Thyroid gland (tissue), 4 donors: ENCODE measurements around the gene PDZD2. TPM values are rescaled to one million over a fixed set of nuclear protein-coding genes. Genes with fewer than 3 reads are reported as not detected.

Experiments used
- DNase-seq, 2 donors: peaks; one replicate each; pipeline ENCODE4 v3.0.0-alpha.2; 2019
- H3K27ac ChIP-seq, 3 donors: fragments of 200-600 bp; sonication (generic); 1 replicate in 2 of 3; 2 replicates in 1 of 3; pipeline ENCODE4 v1.5.1; 2016 to 2019; ENCODE audit warnings: mild to moderate bottlenecking in 1 of 3, moderate library complexity in 1 of 3
- H3K27me3 ChIP-seq: fragments of 200-600 bp; sonication (generic); one replicate; pipeline ENCODE4 v1.5.1; 2019
- H3K36me3 ChIP-seq, 2 donors: fragments of 200-600 bp; sonication (generic); one replicate each; pipeline ENCODE4 v1.5.1; 2016 to 2019
- H3K4me1 ChIP-seq, 2 donors: fragments of 200-600 bp; sonication (generic); one replicate each; pipeline ENCODE4 v1.5.1; 2017 to 2019
- H3K4me3 ChIP-seq, 3 donors: fragments of 200-600 bp; sonication (generic); replicated peaks in 1 of 3; 1 replicate in 2 of 3; 2 replicates in 1 of 3; pipeline ENCODE4 v1.5.1; 2016; ENCODE audit warnings: mild to moderate bottlenecking in 1 of 3
- H3K9me3 ChIP-seq: fragments of 200-600 bp; sonication (generic); one replicate; pipeline ENCODE4 v1.5.1; 2017
- CTCF ChIP-seq, 6 experiments: fragments of 200-600 bp in 3 of 6; fragments of 450-650 bp in 3 of 6; sonication (generic) in 3 of 6; IDR thresholded peaks; one replicate each; pipeline ENCODE4 v1.5.1; 2016 to 2019; ENCODE audit warnings: antibody characterized with exemption in 6 of 6, mild to moderate bottlenecking in 2 of 6, inconsistent platforms in 1 of 6, moderate library complexity in 1 of 6
- POLR2A ChIP-seq, 2 donors: fragments of 450-650 bp; IDR thresholded peaks; one replicate each; pipeline ENCODE4 v1.6.1; 2017; ENCODE audit warnings: antibody characterized with exemption in 2 of 2, mild to moderate bottlenecking in 2 of 2, moderate library complexity in 1 of 2
- WGBS, 2 donors: methylation state at CpG; one replicate each; pipeline ENCODE4 v1.1.5; 2017; 5-methylcytosine and 5-hydroxymethylcytosine counted together
- intact Hi-C: fragments of 100-400 bp; cut with DNase I; formaldehyde crosslinking; loops from one replicate; pipeline ENCODE4 v1.15.1; 2023
- total RNA-seq, 4 donors: library from RNA; depleted of rRNA; stranded (reverse); fragments of >200 nt; gene quantifications; one replicate each; pipeline ENCODE4 v1.2.3, GENCODE V29; 2016

The PDZD2 gene
- total RNA-seq, 4 donors from 2014 or later: 1.8 to 4.5 (median 3.9) TPM

DNA sequence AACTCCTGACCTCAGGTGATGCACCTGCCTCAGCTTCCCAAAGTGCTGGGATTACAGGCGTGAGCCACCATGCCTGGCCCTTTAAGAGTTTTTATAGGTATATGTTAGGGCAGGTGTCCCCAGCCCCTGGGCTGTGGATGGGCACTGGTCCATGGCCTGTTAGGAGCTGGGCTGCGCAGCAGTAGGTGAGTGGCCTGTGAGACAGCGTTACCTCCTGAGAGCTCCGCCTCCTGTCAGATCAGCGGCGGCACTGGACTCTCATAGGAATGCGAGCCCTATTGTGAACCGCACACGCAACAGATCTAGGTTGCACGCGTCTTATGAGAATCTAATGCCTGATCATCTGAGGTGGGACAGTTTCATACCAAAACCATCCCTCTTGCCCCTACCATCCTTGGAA, 361.8 kb downstream of the PDZD2 start:
- DNase-seq: no peak
- TF ChIP-seq POLR2A (IDR thresholded peaks at IDR 0.05) (no peak), CTCF (IDR thresholded peaks at IDR 0.05) (no peak)
- Histone ChIP-seq H3K4me3 (no peak overlapping the region), H3K9me3 (no peaks in the 10 kb centered on the region), H3K27ac (no peak overlapping the region), H3K4me1 (no peaks in the 10 kb centered on the region), H3K27me3 (no peaks in the 10 kb centered on the region), H3K36me3 (no peaks in the 10 kb centered on the region)
- WGBS, 2 donors: 94 to 100% methylated on average over 11 of the region's 11 CpGs
- intact Hi-C loops: no loop called here

- H3K9me3 ChIP-seq: no peaks in the 10 kb centered on the region
- 86 to 91% methylated on average over 11 of the region's 11 CpGs for WGBS, 2 donors
- no peaks in the 10 kb centered on the region for H3K27me3 ChIP-seq
- no peaks in the 10 kb centered on the region for H3K4me1 ChIP-seq
- TF ChIP-seq POLR2A (IDR thresholded peaks at IDR 0.05): no peak
- no peak for TF ChIP-seq CTCF (IDR thresholded peaks at IDR 0.05)
- no peak overlapping the region for H3K27ac ChIP-seq
- DNase-seq: no peak
- no peaks in the 10 kb centered on the region for H3K36me3 ChIP-seq
- H3K4me3 ChIP-seq: no peak overlapping the region
- intact Hi-C loops: no loop called here
Observed at GRCh38 chr5:32001284-32001683, 362.4 kb downstream of the PDZD2 start.

GRCh38 chr5:32001707-32002106, 362.8 kb downstream of the PDZD2 start:
- 88 to 89% methylated on average over 11 of the region's 11 CpGs for WGBS, 2 donors
- intact Hi-C loops: no loop called here

GRCh38 chr5:32002755-32003154, 363.8 kb downstream of the PDZD2 start:
- no peaks in the 10 kb centered on the region for H3K9me3 ChIP-seq
- 56 to 78% methylated on average over 3 of the region's 3 CpGs for WGBS, 2 donors
- DNase-seq: no peak
- TF ChIP-seq POLR2A (IDR thresholded peaks at IDR 0.05) (no peak), CTCF (IDR thresholded peaks at IDR 0.05) (no peak)
- no peak overlapping the region for H3K4me3 ChIP-seq
- H3K27ac ChIP-seq: no peak overlapping the region
- H3K36me3 ChIP-seq: no peaks in the 10 kb centered on the region
- no peaks in the 10 kb centered on the region for H3K4me1 ChIP-seq
- H3K27me3 ChIP-seq: no peaks in the 10 kb centered on the region
- intact Hi-C loops: no loop called here

More at GRCh38 chr5:32001707-32002106, 362.8 kb downstream of the PDZD2 start:
- Histone ChIP-seq H3K36me3 (no peaks in the 10 kb centered on the region), H3K4me1 (no peaks in the 10 kb centered on the region), H3K27ac (no peak overlapping the region), H3K9me3 (no peaks in the 10 kb centered on the region), H3K4me3 (no peak overlapping the region), H3K27me3 (no peaks in the 10 kb centered on the region)
- TF ChIP-seq POLR2A (IDR thresholded peaks at IDR 0.05): no peak
- DNase-seq: no peak

GRCh38 chr5:32003981-32004380, 365.1 kb downstream of the PDZD2 start:
- Histone ChIP-seq H3K27ac (no peak overlapping the region), H3K4me3 (no peak overlapping the region), H3K4me1 (no peaks in the 10 kb centered on the region), H3K9me3 (no peaks in the 10 kb centered on the region), H3K27me3 (no peaks in the 10 kb centered on the region), H3K36me3 (no peaks in the 10 kb centered on the region)
- no peak for DNase-seq
- intact Hi-C loops: no loop called here
- TF ChIP-seq CTCF (IDR thresholded peaks at IDR 0.05) (no peak), POLR2A (IDR thresholded peaks at IDR 0.05) (no peak)
- 58 to 62% methylated on average over 4 of the region's 4 CpGs for WGBS, 2 donors

GRCh38 chr5:32004404-32004803, 365.5 kb downstream of the PDZD2 start:
- H3K36me3 ChIP-seq: no peaks in the 10 kb centered on the region
- no peaks in the 10 kb centered on the region for H3K27me3 ChIP-seq
- TF ChIP-seq CTCF (IDR thresholded peaks at IDR 0.05): no peak
- no peak for TF ChIP-seq POLR2A (IDR thresholded peaks at IDR 0.05)
- WGBS, 2 donors: 59 to 68% methylated on average over 3 of the region's 3 CpGs
- intact Hi-C loops: no loop called here
- DNase-seq: no peak
- H3K9me3 ChIP-seq: no peaks in the 10 kb centered on the region
- H3K27ac ChIP-seq: no peak overlapping the region
- no peak overlapping the region for H3K4me3 ChIP-seq
- no peaks in the 10 kb centered on the region for H3K4me1 ChIP-seq
